HG02610 (cell line): Measurements from ENCODE around the gene C1orf159.
"Not testable (repeated sequence)": the region's sequence is repeated elsewhere in the genome, so short reads cannot be mapped to it uniquely, and the experiment has no call there.

Experiments
- ATAC-seq: cut with Tn5 transposase; IDR thresholded peaks from one replicate; pipeline ENCODE4 v1.9.1; 2021; ENCODE audit warnings: mild to moderate bottlenecking, moderate library complexity; ENCODE audit not compliant: unreplicated experiment

Gene C1orf159

GRCh38 chr1:1119272-1119890, 3.5 kb upstream of the C1orf159 start:
- ATAC-seq = no peak

DNA sequence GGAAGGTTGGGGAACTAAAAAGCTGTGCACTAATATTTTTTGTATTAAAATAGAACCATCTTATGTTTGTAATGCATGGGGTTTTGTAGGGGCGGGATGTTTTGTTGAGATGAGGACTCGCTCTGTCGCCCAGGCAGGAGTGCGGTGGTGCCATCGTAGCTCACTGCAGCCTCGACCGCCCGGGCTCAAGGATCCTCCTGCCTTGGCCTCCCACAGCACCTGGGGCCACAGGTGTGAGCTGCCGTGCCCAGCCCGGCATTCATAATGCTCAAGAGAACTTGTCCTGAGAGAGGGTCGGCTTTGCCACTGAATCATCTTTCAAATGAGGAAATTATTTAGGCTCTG, 3.0 kb upstream of the C1orf159 start:
- no peak for ATAC-seq

DNA sequence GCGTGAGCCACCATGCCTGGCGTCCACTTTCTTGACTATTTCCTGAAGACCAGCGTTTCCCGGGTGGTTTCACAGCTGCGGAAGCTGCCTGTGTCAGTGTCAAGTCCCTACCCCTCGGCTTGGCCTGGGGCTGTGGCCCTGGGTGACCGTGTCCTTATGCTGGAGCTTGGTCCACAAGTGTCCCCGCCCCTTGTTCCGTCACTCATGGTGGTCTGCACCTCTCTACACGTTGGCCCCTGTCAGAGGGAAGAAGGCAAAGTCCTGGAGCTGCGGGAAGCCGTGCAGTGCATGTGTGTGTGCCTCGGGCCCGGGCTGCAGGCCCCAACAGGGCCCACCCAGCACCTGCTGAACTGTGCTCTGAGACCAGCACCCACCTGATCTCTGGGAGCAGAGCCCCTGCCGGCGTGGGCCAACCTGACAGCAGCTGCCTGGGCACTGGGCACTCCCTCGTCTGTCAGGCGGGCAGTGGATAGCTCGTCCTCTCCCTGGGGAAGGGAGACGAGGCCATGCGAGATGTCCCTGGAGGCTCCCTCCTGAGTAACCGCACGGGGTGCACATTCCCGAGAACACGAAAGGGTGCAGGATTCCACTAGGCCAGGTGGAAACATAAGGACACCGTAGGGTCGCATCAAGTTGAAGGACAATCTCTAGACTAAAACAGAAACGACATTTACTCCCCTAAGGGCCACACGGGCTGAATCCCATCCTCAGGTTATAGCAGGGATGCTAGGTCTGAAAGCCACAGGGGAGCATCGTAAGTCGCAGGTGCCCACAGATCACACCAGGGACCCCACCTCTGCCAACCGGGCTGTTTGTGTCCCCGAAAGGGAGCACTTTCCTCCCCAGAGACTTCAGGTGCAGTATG, 2.4 kb upstream of the C1orf159 start:
- ATAC-seq = no peak

DNA sequence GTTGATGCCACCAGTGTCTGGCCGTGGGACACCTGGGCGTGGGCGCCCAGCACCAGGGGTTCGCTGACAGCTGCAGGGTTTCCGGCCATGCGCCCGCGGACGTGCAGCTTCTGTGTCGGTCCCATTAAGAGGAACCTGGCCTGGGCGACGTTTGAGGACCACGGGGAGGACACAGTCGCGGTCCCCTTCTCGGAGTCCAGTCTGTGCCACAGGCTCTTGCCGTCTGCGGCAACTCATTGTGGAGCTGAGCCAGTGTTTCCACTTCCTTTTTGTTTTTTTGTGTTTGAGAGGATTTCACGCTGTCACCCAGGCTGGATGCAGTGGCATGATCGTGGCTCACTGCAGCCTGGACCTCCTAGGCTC, 1.6 kb upstream of the C1orf159 start:
- no peak for ATAC-seq

- no peak for ATAC-seq
Measured at GRCh38 chr1:1116701-1117468, 996 bp upstream of the C1orf159 start.

DNA sequence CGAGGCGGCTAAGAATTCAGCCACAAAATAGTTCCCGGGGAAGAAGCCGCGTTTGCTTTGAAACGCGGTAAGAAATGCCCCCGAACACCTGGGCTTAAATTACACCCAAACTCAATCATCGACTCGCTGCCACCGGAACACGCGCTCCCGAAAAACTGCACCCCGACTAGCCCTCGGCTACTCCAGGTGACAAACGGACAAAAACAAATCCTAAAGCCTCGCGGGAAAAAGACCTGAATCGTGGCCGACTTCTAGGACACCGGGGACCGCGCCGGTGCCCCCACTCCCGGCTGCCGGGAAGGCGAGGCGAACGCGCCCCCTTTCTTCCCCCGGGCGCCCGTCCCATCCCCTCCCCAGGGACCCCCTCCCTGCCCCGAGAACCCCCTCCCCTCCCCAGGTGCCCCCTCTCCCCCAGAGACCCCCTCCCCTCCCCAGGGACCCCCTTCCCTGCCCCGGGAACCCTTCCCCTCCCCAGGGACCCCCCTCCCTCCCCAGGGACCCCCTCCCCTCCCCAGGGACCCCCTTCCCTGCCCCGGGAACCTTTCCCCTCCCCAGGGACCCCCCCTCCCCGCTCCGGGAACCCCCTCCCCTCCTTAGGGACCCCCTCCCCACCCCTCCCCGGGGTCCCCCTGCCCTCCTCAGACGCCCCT, 628 bp downstream of the C1orf159 start:
- ATAC-seq = no peak

- ATAC-seq = no peak
Measured at GRCh38 chr1:1114431-1114830, 1.5 kb downstream of the C1orf159 start.

- no peak for ATAC-seq
Measured at GRCh38 chr1:1112237-1112985, 3.5 kb downstream of the C1orf159 start.

GRCh38 chr1:1111516-1112236, 4.2 kb downstream of the C1orf159 start:
- no peak for ATAC-seq

DNA sequence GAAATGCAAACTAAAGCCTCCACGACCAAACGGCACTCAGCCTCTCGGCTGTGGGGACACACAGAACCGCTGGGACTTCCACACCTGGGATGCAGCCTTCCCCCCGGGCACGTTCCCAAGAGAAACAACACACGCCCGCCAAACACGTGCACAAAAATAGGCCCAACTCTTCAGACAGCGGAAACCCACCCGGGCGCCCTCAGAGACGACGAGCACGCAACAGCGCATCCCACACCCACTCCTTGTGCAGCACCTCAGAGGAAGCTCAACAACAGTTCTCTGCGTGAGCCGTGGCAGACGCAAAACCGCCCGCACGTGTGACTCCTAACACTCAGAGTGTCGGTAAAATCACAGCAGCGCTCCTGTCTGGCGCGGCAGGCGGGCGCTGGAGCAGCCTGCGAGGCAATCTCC, 5.3 kb downstream of the C1orf159 start:
- no peak for ATAC-seq

DNA sequence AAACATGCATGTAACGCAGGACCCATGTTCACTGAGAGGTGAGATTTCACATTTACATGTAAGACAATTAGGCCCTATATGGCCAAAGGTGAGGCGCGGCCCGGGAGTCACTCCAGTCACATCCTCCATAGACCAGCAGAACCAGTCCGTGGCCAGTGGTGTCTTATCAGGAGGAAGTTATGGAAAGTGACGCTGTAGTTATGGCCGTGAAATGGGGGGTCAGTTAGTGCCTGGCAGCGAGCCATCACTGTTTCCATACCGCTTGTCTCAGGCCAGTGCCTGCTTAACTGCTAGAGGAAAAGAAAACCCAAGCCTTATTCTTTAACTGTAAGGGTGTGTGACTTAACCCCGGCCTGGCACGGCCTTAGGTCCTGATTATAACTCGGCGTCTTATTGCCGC, 6.1 kb downstream of the C1orf159 start:
- ATAC-seq = no peak

- ATAC-seq = no peak
Measured at GRCh38 chr1:1106510-1107221, 9.2 kb downstream of the C1orf159 start.

GRCh38 chr1:1104152-1104551, 11.7 kb downstream of the C1orf159 start:
- not testable (repeated sequence) for ATAC-seq

- no peak for ATAC-seq
Measured at GRCh38 chr1:1101503-1101902, 14.4 kb downstream of the C1orf159 start.

GRCh38 chr1:1100296-1100695, 15.6 kb downstream of the C1orf159 start:
- no peak for ATAC-seq

- no peak for ATAC-seq
Measured at GRCh38 chr1:1099506-1100183, 16.2 kb downstream of the C1orf159 start.

- ATAC-seq = no peak
Measured at GRCh38 chr1:1098681-1099421, 17.0 kb downstream of the C1orf159 start.

GRCh38 chr1:1096136-1096535, 19.8 kb downstream of the C1orf159 start:
- ATAC-seq = not testable (repeated sequence)
